Measurements from ENCODE around the gene ANGPTL5. TPM values are rescaled to one million over a fixed set of nuclear protein-coding genes. Genes with fewer than 3 reads are reported as not detected.

ANGPTL5 gene
- total and polyA plus RNA-seq, 12 donors, result 0.09 to 1.3 (median 0.54) TPM

GRCh38 chr11:101917226-101917625, 904 bp upstream of the ANGPTL5 start:
- peaks cover 0 to 4% (median 0%) of the 10 kb centered on the region in 9 donors for H3K36me3 ChIP-seq
- H3K4me3 ChIP-seq, result no peak overlapping the region
- no peak for ATAC-seq
- H3K4me1 ChIP-seq, result peaks cover 0 to 32% (median 18%) of the 10 kb centered on the region in 9 donors
- TF ChIP-seq, protein P1, sequence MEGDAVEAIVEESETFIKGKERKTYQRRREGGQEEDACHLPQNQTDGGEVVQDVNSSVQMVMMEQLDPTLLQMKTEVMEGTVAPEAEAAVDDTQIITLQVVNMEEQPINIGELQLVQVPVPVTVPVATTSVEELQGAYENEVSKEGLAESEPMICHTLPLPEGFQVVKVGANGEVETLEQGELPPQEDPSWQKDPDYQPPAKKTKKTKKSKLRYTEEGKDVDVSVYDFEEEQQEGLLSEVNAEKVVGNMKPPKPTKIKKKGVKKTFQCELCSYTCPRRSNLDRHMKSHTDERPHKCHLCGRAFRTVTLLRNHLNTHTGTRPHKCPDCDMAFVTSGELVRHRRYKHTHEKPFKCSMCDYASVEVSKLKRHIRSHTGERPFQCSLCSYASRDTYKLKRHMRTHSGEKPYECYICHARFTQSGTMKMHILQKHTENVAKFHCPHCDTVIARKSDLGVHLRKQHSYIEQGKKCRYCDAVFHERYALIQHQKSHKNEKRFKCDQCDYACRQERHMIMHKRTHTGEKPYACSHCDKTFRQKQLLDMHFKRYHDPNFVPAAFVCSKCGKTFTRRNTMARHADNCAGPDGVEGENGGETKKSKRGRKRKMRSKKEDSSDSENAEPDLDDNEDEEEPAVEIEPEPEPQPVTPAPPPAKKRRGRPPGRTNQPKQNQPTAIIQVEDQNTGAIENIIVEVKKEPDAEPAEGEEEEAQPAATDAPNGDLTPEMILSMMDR (IDR thresholded peaks at IDR 0.05), result no peak
- H3K9me3 ChIP-seq, result no peaks in the 10 kb centered on the region
- intact Hi-C loops (cut with DNase I), result loop anchor here in 1 of 10 donors (10.0 kb wide), 1 partner anchor 88 kb away; no protein-coding TSS in a partner anchor
- H3K27ac ChIP-seq, result no peak overlapping the region
- no peak for DNase-seq
- H3K27me3 ChIP-seq, result no peaks in the 10 kb centered on the region

- intact Hi-C loops (cut with DNase I), result loop anchor here in 1 of 10 donors (10.0 kb wide), 1 partner anchor 89 kb away; no protein-coding TSS in a partner anchor
- H3K9me3 ChIP-seq, result no peaks in the 10 kb centered on the region
- peak in 6 of 8 donors; percentile 30 to 54 (median 46) for ATAC-seq
- peaks cover 0 to 32% (median 18%) of the 10 kb centered on the region in 9 donors for H3K4me1 ChIP-seq
- H3K27ac ChIP-seq, result peak overlapping the region in 9 of 10 donors; percentile 65 to 85 (median 75)
- no peak for DNase-seq
- H3K36me3 ChIP-seq, result peaks cover 0 to 4% (median 0%) of the 10 kb centered on the region in 9 donors
- TF ChIP-seq, protein P1 (IDR thresholded peaks at IDR 0.05), result no peak
- WGBS, 2 donors, result 21 to 35% methylated on average over 4 of the region's 4 CpGs
- peak overlapping the region in 9 of 10 donors; percentile 41 to 87 (median 73) for H3K4me3 ChIP-seq
- no peaks in the 10 kb centered on the region for H3K27me3 ChIP-seq
Measured at GRCh38 chr11:101915791-101916291, 481 bp downstream of the ANGPTL5 start.

- WGBS, 2 donors, result 0 to 1% methylated on average over 56 of the region's 56 CpGs
- Histone ChIP-seq H3K27ac (peak within 1 kb of the TSS; percentile 12 to 85 (median 74)), H3K27me3 (no peaks in the 10 kb centered on the region), H3K9me3 (no peaks in the 10 kb centered on the region), H3K36me3 (no peaks in the 10 kb centered on the region), H3K4me3 (peak within 1 kb of the TSS; percentile 41 to 87 (median 73)), H3K4me1 (peaks cover 0 to 32% (median 18%) of the 10 kb centered on the region in 9 donors)
- TF ChIP-seq, protein P1 (IDR thresholded peaks at IDR 0.05), result peak in 7 of 9 donors; percentile 30 to 75 (median 49)
- intact Hi-C loops (cut with DNase I), result loop anchor here in 2 of 10 donors (5.0 to 10.0 kb wide), 2 partner anchors 90 to 97 kb away; no protein-coding TSS in a partner anchor
- ATAC-seq (peak; percentile 97 to 99 (median 98)), DNase-seq (peak; percentile 94)
Measured at GRCh38 chr11:101914738-101915426, 1.4 kb downstream of the ANGPTL5 start, which contains the start of gene CEP126. CEP126 (plus strand) TSS chr11:101915010; CDS start chr11:101915285, 275 bp downstream.

- TF ChIP-seq, protein P1 (IDR thresholded peaks at IDR 0.05), result no peak
- H3K4me3 ChIP-seq, result peak overlapping the region; percentile 41 to 87 (median 73)
- H3K27ac ChIP-seq, result peak overlapping the region in 9 of 10 donors; percentile 12 to 85 (median 75)
- ATAC-seq (peak in 3 of 8 donors; percentile 3 to 26 (median 14)), DNase-seq (no peak)
- no peaks in the 10 kb centered on the region for H3K9me3 ChIP-seq
- peaks cover 0 to 32% (median 18%) of the 10 kb centered on the region in 9 donors for H3K4me1 ChIP-seq
- H3K27me3 ChIP-seq, result no peaks in the 10 kb centered on the region
- intact Hi-C loops (cut with DNase I), result loop anchor here in 2 of 10 donors (5.0 to 10.0 kb wide), 2 partner anchors 90 to 98 kb away; no protein-coding TSS in a partner anchor
- WGBS, 2 donors, result 7 to 8% methylated on average over 6 of the region's 6 CpGs
- H3K36me3 ChIP-seq, result no peaks in the 10 kb centered on the region
Measured at GRCh38 chr11:101914341-101914737, 2.0 kb downstream of the ANGPTL5 start.

Data from heart right ventricle (tissue), 16 donors.